Neural progenitor cell (in vitro differentiated cells): ENCODE results near the gene RPS6KA2.

Source experiments
- EZH2 ChIP-seq: fragments of 200-600 bp; sonication (generic); IDR thresholded peaks from 2 replicates; pipeline ENCODE4 v1.6.1; 2017; ENCODE audit warnings: antibody characterized with exemption, mild to moderate bottlenecking, moderate library complexity
- TF ChIP-seq, protein P1 (sequence below): fragments of 200-600 bp; sonication (generic); IDR thresholded peaks from 2 replicates; pipeline ENCODE4 v1.5.1; 2017; ENCODE audit warnings: antibody characterized with exemption, mild to moderate bottlenecking

DNA sequence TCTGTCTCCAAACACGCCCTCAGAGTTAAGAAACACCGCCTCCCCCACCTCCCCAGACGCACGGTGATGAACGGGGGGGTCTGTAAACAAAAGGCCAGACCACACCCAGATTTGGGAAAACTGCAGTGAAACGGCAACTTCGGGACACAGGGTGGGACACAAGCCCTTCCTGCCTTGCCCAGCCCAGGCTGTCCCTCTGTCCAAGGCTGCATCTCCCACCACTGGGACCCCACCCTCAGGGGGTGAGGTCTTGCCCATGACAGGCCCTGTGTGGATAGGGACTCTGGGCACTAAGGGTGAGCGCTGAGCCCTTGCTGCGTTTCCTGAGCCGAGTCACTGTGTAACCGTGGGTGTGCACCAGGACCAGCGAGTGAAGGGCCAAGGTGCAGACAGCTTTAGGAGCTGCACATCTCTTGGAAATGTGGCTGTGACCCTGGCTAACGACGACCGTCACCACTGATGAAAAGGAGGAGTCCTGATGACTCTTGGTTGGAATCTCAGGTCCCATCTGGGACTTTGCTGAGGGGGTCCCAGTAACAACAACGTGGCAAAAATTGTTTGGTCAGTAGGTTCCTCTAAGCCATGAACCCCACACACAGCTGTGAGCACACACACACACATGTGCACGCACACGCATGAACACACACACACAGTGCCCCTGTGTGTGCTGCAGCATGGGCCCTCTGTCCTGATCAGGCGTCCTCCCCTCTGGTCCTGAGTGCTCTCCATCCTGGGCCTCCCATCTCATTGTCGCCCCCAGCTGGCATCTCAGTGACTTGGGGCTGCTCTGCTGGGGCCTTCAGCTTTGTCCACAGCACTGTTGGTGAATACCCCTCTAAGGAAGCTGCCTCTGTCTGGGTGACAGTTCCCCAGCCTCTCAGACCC, 141.2 kb downstream of the RPS6KA2 start:
- TF ChIP-seq, protein P1, sequence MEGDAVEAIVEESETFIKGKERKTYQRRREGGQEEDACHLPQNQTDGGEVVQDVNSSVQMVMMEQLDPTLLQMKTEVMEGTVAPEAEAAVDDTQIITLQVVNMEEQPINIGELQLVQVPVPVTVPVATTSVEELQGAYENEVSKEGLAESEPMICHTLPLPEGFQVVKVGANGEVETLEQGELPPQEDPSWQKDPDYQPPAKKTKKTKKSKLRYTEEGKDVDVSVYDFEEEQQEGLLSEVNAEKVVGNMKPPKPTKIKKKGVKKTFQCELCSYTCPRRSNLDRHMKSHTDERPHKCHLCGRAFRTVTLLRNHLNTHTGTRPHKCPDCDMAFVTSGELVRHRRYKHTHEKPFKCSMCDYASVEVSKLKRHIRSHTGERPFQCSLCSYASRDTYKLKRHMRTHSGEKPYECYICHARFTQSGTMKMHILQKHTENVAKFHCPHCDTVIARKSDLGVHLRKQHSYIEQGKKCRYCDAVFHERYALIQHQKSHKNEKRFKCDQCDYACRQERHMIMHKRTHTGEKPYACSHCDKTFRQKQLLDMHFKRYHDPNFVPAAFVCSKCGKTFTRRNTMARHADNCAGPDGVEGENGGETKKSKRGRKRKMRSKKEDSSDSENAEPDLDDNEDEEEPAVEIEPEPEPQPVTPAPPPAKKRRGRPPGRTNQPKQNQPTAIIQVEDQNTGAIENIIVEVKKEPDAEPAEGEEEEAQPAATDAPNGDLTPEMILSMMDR: no peak
- TF ChIP-seq EZH2: no peak
